Naive thymus-derived CD8-positive, alpha-beta T cell (primary cell): ENCODE data around the gene RGSL1. TPM values are rescaled to one million over a fixed set of nuclear protein-coding genes. Genes with fewer than 3 reads are reported as not detected.

Experiments
- ATAC-seq, 2 donors: fragments of 150-1000 bp; cut with Tn5 transposase in 1 of 2; sonication (Bioruptor Pico), chemical (Tn5 transposase) in 1 of 2; 1 replicate in 1 of 2; 2 replicates in 1 of 2; pipeline ENCODE4 v1.10.0; 2021; ENCODE audit warnings: mild to moderate bottlenecking in 2 of 2, moderate library complexity in 2 of 2
- POLR2A ChIA-PET: fragments of 350-600 bp; sonication (Branson Sonifier 250); formaldehyde crosslinking; loops from one replicate; lab custom pipeline; 2021; ENCODE audit warnings: antibody characterized with exemption; lab: Charles Lee
- DNase-seq, 10 donors: peaks; one replicate each; pipeline versions ENCODE4 v3.0.0 to v3.0.0-alpha.2; 2020 to 2022
- H3K27ac Mint-ChIP-seq, 10 donors: one replicate each; pipeline ENCODE4 v1.8.0; 2020 to 2022; ENCODE audit warnings: mild to moderate bottlenecking in 10 of 10, mixed read lengths in 10 of 10, moderate library complexity in 4 of 10, inconsistent platforms in 1 of 10
- H3K27me3 Mint-ChIP-seq, 5 donors: one replicate each; pipeline ENCODE4 v1.8.0; 2021 to 2022; ENCODE audit warnings: mixed read lengths in 5 of 5
- H3K36me3 Mint-ChIP-seq, 3 donors: one replicate each; pipeline ENCODE4 v1.8.0; 2020 to 2022; ENCODE audit warnings: mixed read lengths in 3 of 3, mild to moderate bottlenecking in 2 of 3, inconsistent platforms in 1 of 3
- H3K4me1 Mint-ChIP-seq, 4 donors: one replicate each; pipeline ENCODE4 v1.8.0; 2021 to 2022; ENCODE audit warnings: mixed read lengths in 4 of 4
- H3K4me3 Mint-ChIP-seq, 10 donors: one replicate each; pipeline ENCODE4 v1.8.0; 2020 to 2022; ENCODE audit warnings: mild to moderate bottlenecking in 10 of 10, mixed read lengths in 10 of 10, moderate library complexity in 6 of 10, inconsistent platforms in 1 of 10
- H3K9me3 Mint-ChIP-seq, 9 donors: one replicate each; pipeline ENCODE4 v1.8.0; 2020 to 2022; ENCODE audit warnings: mixed read lengths in 9 of 9, mild to moderate bottlenecking in 3 of 9, inconsistent platforms in 1 of 9, moderate library complexity in 1 of 9
- polyA plus RNA-seq, 3 donors: library from polyadenylated mRNA; unstranded; fragments of 300-500 nt; fragmentation: Illumina TruSeq; gene quantifications; one replicate each; pipeline ENCODE4 v1.2.3, GENCODE V29; 2021
- total RNA-seq, 8 experiments: library from RNA in 2 of 8; stranded (reverse) in 2 of 8; gene quantifications; one replicate each; pipeline ENCODE4 v1.2.3 and lab custom pipeline; 2021 to 2026

The RGSL1 gene
- total and polyA plus RNA-seq, 5 experiments from 2014 or later: not detected

GRCh38 chr1:182584746-182585145 is 134.8 kb downstream of the RGSL1 start:
- DNase-seq: no peak
- H3K4me3 Mint-ChIP-seq: peak overlapping the region; percentile 52 to 79 (median 72)
- peaks cover 32 to 66% (median 58%) of the 10 kb centered on the region in 3 donors for H3K36me3 Mint-ChIP-seq

GRCh38 chr1:182586380-182586779 is 136.4 kb downstream of the RGSL1 start:
- Mint-ChIP-seq H3K27ac (no peak overlapping the region), H3K4me3 (peak overlapping the region in 9 of 10 donors; percentile 15 to 77 (median 70)), H3K27me3 (no peaks in the 10 kb centered on the region), H3K36me3 (peaks cover 24 to 50% (median 44%) of the 10 kb centered on the region in 3 donors), H3K9me3 (no peaks in the 10 kb centered on the region), H3K4me1 (peaks cover 34 to 73% (median 66%) of the 10 kb centered on the region in 4 donors)
- POLR2A ChIA-PET: no interaction called here
- DNase-seq (no peak), ATAC-seq (no peak)

More at GRCh38 chr1:182584746-182585145, 134.8 kb downstream of the RGSL1 start:
- POLR2A ChIA-PET: no interaction called here
- H3K27ac Mint-ChIP-seq: peak overlapping the region in 4 of 10 donors; percentile 22 to 66 (median 44)
- no peak for ATAC-seq
- peaks cover 42 to 74% (median 71%) of the 10 kb centered on the region in 4 donors for H3K4me1 Mint-ChIP-seq
- H3K27me3 Mint-ChIP-seq: no peaks in the 10 kb centered on the region
- no peaks in the 10 kb centered on the region for H3K9me3 Mint-ChIP-seq

GRCh38 chr1:182587093-182587492 is 137.1 kb downstream of the RGSL1 start:
- Mint-ChIP-seq H3K27me3 (no peaks in the 10 kb centered on the region), H3K4me1 (peaks cover 34 to 70% (median 63%) of the 10 kb centered on the region in 4 donors), H3K36me3 (peaks cover 24 to 43% (median 40%) of the 10 kb centered on the region in 3 donors), H3K9me3 (no peaks in the 10 kb centered on the region), H3K4me3 (peak overlapping the region in 1 of 10 donors; percentile 98), H3K27ac (peak overlapping the region in 1 of 10 donors; percentile 100)
- ATAC-seq (no peak), DNase-seq (no peak)
- POLR2A ChIA-PET: no interaction called here

- H3K27me3 Mint-ChIP-seq: peaks cover 0 to 2% (median 0%) of the 10 kb centered on the region in 5 donors
- H3K9me3 Mint-ChIP-seq: no peaks in the 10 kb centered on the region
- H3K36me3 Mint-ChIP-seq: peaks cover 24 to 35% (median 33%) of the 10 kb centered on the region in 3 donors
- peaks cover 34 to 62% (median 55%) of the 10 kb centered on the region in 4 donors for H3K4me1 Mint-ChIP-seq
- DNase-seq (peak in 1 of 10 donors; percentile 17), ATAC-seq (peak; percentile 7 to 9)
- peak overlapping the region; percentile 97 to 100 (median 99) for H3K27ac Mint-ChIP-seq
- POLR2A ChIA-PET: interaction anchor here (0.5 to 1.6 kb wide), 11 partner anchors 9 to 336 kb away, joined by 3 to 8 read pairs (median 4); no protein-coding TSS in a partner anchor
- peak overlapping the region; percentile 94 to 98 (median 97) for H3K4me3 Mint-ChIP-seq
These were observed 137.9 kb downstream of the RGSL1 start for GRCh38 chr1:182587666-182588499.

GRCh38 chr1:182588500-182589396 is 138.8 kb downstream of the RGSL1 start, which contains the start of gene RNASEL:
TSS of gene RNASEL (minus strand) at chr1:182589256. CDS start at chr1:182586806, 2,450 bp downstream.
- Mint-ChIP-seq H3K4me1 (peaks cover 26 to 53% (median 47%) of the 10 kb centered on the region in 4 donors), H3K36me3 (peaks cover 24 to 26% (median 24%) of the 10 kb centered on the region in 3 donors), H3K4me3 (peak within 1 kb of the TSS; percentile 94 to 98 (median 97)), H3K27me3 (peaks cover 0 to 2% (median 0%) of the 10 kb centered on the region in 5 donors), H3K27ac (peak within 1 kb of the TSS; percentile 97 to 100 (median 99)), H3K9me3 (no peaks in the 10 kb centered on the region)
- peak; percentile 38 to 76 (median 54) for DNase-seq
- ATAC-seq: peak; percentile 87 to 88
- POLR2A ChIA-PET: interaction anchor here (0.5 to 1.6 kb wide), 11 partner anchors 10 to 252 kb away, joined by 3 to 8 read pairs (median 4); no protein-coding TSS in a partner anchor

- H3K4me1 Mint-ChIP-seq: peaks cover 25 to 45% (median 39%) of the 10 kb centered on the region in 4 donors
- H3K27ac Mint-ChIP-seq: peak overlapping the region; percentile 97 to 100 (median 99)
- ATAC-seq (no peak), DNase-seq (no peak)
- H3K4me3 Mint-ChIP-seq: peak overlapping the region; percentile 94 to 98 (median 97)
- POLR2A ChIA-PET: interaction anchor here (0.5 to 1.6 kb wide), 5 partner anchors 9 to 1462 kb away, joined by 3 to 8 read pairs (median 4); no protein-coding TSS in a partner anchor
- peaks cover 0 to 2% (median 0%) of the 10 kb centered on the region in 5 donors for H3K27me3 Mint-ChIP-seq
- H3K36me3 Mint-ChIP-seq: peaks cover 19 to 24% (median 21%) of the 10 kb centered on the region in 3 donors
- no peaks in the 10 kb centered on the region for H3K9me3 Mint-ChIP-seq
These were observed 139.6 kb downstream of the RGSL1 start for GRCh38 chr1:182589520-182589919.

- ATAC-seq: no peak
- H3K27ac Mint-ChIP-seq: peak overlapping the region; percentile 48 to 100 (median 99)
- POLR2A ChIA-PET: interaction anchor here (0.5 to 1.6 kb wide), 2 partner anchors 11 to 1463 kb away, joined by 4 to 8 read pairs; no protein-coding TSS in a partner anchor
These were observed 140.0 kb downstream of the RGSL1 start for GRCh38 chr1:182589931-182590330.

GRCh38 chr1:182595641-182596240 is 145.8 kb downstream of the RGSL1 start:
- ATAC-seq: peak; percentile 69 to 75
- Mint-ChIP-seq H3K36me3 (no peaks in the 10 kb centered on the region), H3K4me3 (no peak overlapping the region), H3K27ac (no peak overlapping the region), H3K27me3 (peaks cover 0 to 16% (median 2%) of the 10 kb centered on the region in 5 donors), H3K9me3 (no peaks in the 10 kb centered on the region), H3K4me1 (peaks cover 0 to 3% (median 2%) of the 10 kb centered on the region in 4 donors)
- peak in 9 of 10 donors; percentile 36 to 78 (median 53) for DNase-seq
- POLR2A ChIA-PET: interaction anchor here (1.7 kb wide), 1 partner anchor 193 kb away, joined by 4 read pairs; no protein-coding TSS in a partner anchor

More at GRCh38 chr1:182589931-182590330, 140.0 kb downstream of the RGSL1 start:
- Mint-ChIP-seq H3K4me3 (peak overlapping the region; percentile 94 to 98 (median 97)), H3K36me3 (peaks cover 18 to 24% (median 19%) of the 10 kb centered on the region in 3 donors), H3K4me1 (peaks cover 21 to 41% (median 35%) of the 10 kb centered on the region in 4 donors), H3K27me3 (peaks cover 0 to 2% (median 0%) of the 10 kb centered on the region in 5 donors), H3K9me3 (no peaks in the 10 kb centered on the region)
- DNase-seq: no peak

- POLR2A ChIA-PET: interaction anchor here (0.6 kb wide), 1 partner anchor 201 kb away, joined by 3 read pairs; no protein-coding TSS in a partner anchor
- peak overlapping the region in 2 of 10 donors; percentile 27 to 32 for H3K27ac Mint-ChIP-seq
These were observed 147.0 kb downstream of the RGSL1 start for GRCh38 chr1:182596934-182597333.

GRCh38 chr1:182598296-182598695 is 148.3 kb downstream of the RGSL1 start:
- DNase-seq (no peak), ATAC-seq (no peak)
- Mint-ChIP-seq H3K27me3 (peaks cover 0 to 16% (median 0%) of the 10 kb centered on the region in 5 donors), H3K27ac (peak overlapping the region in 1 of 10 donors; percentile 25), H3K4me1 (peaks cover 2 to 6% (median 3%) of the 10 kb centered on the region in 4 donors), H3K36me3 (no peaks in the 10 kb centered on the region), H3K9me3 (no peaks in the 10 kb centered on the region), H3K4me3 (no peak overlapping the region)
- POLR2A ChIA-PET: interaction anchor here (0.5 to 0.9 kb wide), 2 partner anchors 9 to 240 kb away, joined by 3 read pairs; partner anchors contain the start of gene RNASEL

More at GRCh38 chr1:182596934-182597333, 147.0 kb downstream of the RGSL1 start:
- ATAC-seq (no peak), DNase-seq (no peak)
- H3K4me1 Mint-ChIP-seq: peaks cover 0 to 3% (median 2%) of the 10 kb centered on the region in 4 donors
- H3K9me3 Mint-ChIP-seq: no peaks in the 10 kb centered on the region
- H3K36me3 Mint-ChIP-seq: no peaks in the 10 kb centered on the region
- H3K27me3 Mint-ChIP-seq: peaks cover 0 to 16% (median 2%) of the 10 kb centered on the region in 5 donors
- H3K4me3 Mint-ChIP-seq: no peak overlapping the region

- H3K27ac Mint-ChIP-seq: peak overlapping the region in 1 of 10 donors; percentile 64
These were observed 149.4 kb downstream of the RGSL1 start for GRCh38 chr1:182599339-182599738.

More at GRCh38 chr1:182599339-182599738, 149.4 kb downstream of the RGSL1 start:
- Mint-ChIP-seq H3K4me1 (peaks cover 7 to 16% (median 11%) of the 10 kb centered on the region in 4 donors), H3K36me3 (no peaks in the 10 kb centered on the region), H3K9me3 (no peaks in the 10 kb centered on the region), H3K4me3 (no peak overlapping the region), H3K27me3 (peaks cover 0 to 16% (median 0%) of the 10 kb centered on the region in 5 donors)
- POLR2A ChIA-PET: interaction anchor here (0.7 to 1.4 kb wide), 2 partner anchors 11 to 183 kb away, joined by 5 read pairs; no protein-coding TSS in a partner anchor
- ATAC-seq: no peak
- DNase-seq: no peak
